ENCODE measurements around the gene MED12. TPM values are rescaled to one million over a fixed set of nuclear protein-coding genes. Genes with fewer than 3 reads are reported as not detected.

Gene MED12
- total and polyA plus RNA-seq, 8 donors = 12.2 to 25.7 (median 17.5) TPM

- DNase-seq (no peak), FAIRE-seq (no peak), ATAC-seq (no peak)
- WGBS, 2 donors = 32 to 37% methylated on average over 2 of the region's 2 CpGs
- Histone ChIP-seq H3K36me3 (no peaks in the 10 kb centered on the region), H3K4me1 (no peaks in the 10 kb centered on the region), H3K9me3 (no peaks in the 10 kb centered on the region), H3K4me3 (no peak overlapping the region), H3K27ac (peak overlapping the region in 2 of 4 donors; percentile 48 to 67), H3K27me3 (no peaks in the 10 kb centered on the region)
- intact Hi-C loops (cut with DNase I) = no loop called here
- TF ChIP-seq, protein P1, sequence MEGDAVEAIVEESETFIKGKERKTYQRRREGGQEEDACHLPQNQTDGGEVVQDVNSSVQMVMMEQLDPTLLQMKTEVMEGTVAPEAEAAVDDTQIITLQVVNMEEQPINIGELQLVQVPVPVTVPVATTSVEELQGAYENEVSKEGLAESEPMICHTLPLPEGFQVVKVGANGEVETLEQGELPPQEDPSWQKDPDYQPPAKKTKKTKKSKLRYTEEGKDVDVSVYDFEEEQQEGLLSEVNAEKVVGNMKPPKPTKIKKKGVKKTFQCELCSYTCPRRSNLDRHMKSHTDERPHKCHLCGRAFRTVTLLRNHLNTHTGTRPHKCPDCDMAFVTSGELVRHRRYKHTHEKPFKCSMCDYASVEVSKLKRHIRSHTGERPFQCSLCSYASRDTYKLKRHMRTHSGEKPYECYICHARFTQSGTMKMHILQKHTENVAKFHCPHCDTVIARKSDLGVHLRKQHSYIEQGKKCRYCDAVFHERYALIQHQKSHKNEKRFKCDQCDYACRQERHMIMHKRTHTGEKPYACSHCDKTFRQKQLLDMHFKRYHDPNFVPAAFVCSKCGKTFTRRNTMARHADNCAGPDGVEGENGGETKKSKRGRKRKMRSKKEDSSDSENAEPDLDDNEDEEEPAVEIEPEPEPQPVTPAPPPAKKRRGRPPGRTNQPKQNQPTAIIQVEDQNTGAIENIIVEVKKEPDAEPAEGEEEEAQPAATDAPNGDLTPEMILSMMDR (IDR thresholded peaks at IDR 0.05) = no peak
Measured at GRCh38 chrX:71182871-71183270, 64.5 kb downstream of the MED12 start.

- H3K9me3 ChIP-seq = no peaks in the 10 kb centered on the region
- intact Hi-C loops (cut with DNase I) = no loop called here
- no peak overlapping the region for H3K27ac ChIP-seq
- no peaks in the 10 kb centered on the region for H3K36me3 ChIP-seq
- H3K4me1 ChIP-seq = no peaks in the 10 kb centered on the region
- ATAC-seq = no peak
- WGBS, 2 donors = 57 to 74% methylated on average over 6 of the region's 6 CpGs
- FAIRE-seq = no peak
- no peak for DNase-seq
- TF ChIP-seq, protein P1 (IDR thresholded peaks at IDR 0.05) = no peak
- no peaks in the 10 kb centered on the region for H3K27me3 ChIP-seq
- no peak overlapping the region for H3K4me3 ChIP-seq
Measured at GRCh38 chrX:71183341-71183740, 64.9 kb downstream of the MED12 start.

DNA sequence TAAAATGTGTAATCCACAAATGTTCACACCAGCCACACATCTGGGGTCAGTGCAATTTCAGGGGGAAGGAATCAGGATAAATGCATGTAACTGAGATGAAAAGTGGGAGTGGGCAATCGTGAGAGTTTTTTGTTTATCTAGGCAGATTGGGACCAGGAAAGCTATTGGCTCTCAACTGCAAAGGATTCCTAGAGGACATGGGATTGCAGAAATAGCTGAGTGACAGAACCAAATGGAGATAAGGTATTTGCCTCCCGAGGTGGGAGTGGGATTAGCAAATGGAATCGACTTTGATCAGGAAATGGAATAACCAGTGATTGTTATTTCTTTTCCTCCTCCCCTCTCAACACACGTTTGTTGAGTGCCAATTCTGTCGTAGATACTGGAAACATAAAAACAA is 65.7 kb downstream of the MED12 start:
- WGBS, 2 donors = 13 to 28% methylated on average over 5 of the region's 5 CpGs
- Histone ChIP-seq H3K27me3 (no peaks in the 10 kb centered on the region), H3K9me3 (no peaks in the 10 kb centered on the region), H3K4me1 (no peaks in the 10 kb centered on the region), H3K4me3 (no peak overlapping the region), H3K36me3 (no peaks in the 10 kb centered on the region), H3K27ac (no peak overlapping the region)
- intact Hi-C loops (cut with DNase I) = no loop called here
- no peak for ATAC-seq
- no peak for FAIRE-seq
- TF ChIP-seq, protein P1 (IDR thresholded peaks at IDR 0.05) = no peak
- DNase-seq = no peak

DNA sequence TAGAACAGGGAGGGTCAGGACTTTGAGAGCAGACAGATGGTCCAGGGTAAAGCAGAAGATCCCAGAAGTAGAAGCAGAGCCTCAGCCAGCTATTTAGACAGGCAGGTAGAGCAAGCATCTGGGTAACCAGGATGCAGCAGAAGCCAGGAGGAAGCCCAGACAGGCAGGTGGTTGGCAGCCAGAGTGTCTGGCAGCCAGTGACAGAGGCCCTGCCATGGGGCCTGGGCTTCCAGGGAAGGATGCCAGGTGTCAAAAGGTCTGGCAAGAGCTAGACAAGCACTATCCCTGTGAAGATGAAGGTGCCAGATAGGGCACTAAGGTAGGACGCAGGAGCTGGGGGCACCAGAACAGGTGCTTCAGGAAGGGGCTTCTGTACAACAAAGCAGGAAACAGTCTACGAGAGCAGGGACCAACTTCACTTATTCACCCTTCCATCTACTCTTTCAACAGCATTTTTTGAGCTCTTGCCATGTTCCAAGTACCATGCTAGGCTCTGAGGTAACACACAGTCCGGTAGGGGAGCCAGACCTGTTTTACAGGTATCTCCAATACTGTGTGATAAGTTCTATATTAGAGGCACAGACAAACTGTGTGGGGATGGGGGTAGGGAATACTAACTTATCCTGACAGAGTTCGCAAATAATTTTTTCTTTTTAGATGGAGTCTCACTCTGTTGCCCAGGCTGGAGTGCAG is 66.6 kb downstream of the MED12 start:
- ATAC-seq (peak in 3 of 4 donors; percentile 18 to 27 (median 21)), FAIRE-seq (no peak), DNase-seq (peak in 3 of 6 donors; percentile 13 to 48 (median 25))
- Histone ChIP-seq H3K9me3 (no peaks in the 10 kb centered on the region), H3K27me3 (no peaks in the 10 kb centered on the region), H3K36me3 (no peaks in the 10 kb centered on the region), H3K27ac (peak overlapping the region in 2 of 4 donors; percentile 47 to 54), H3K4me1 (no peaks in the 10 kb centered on the region), H3K4me3 (no peak overlapping the region)
- WGBS, 2 donors = 24 to 42% methylated on average over 4 of the region's 4 CpGs
- TF ChIP-seq, protein P1 (IDR thresholded peaks at IDR 0.05) = no peak
- intact Hi-C loops (cut with DNase I) = no loop called here

- FAIRE-seq = no peak
- no peaks in the 10 kb centered on the region for H3K4me1 ChIP-seq
- no peak for ATAC-seq
Measured at GRCh38 chrX:71191248-71191647, 72.9 kb downstream of the MED12 start.

More at GRCh38 chrX:71191248-71191647, 72.9 kb downstream of the MED12 start:
- DNase-seq = no peak
- TF ChIP-seq, protein P1 (IDR thresholded peaks at IDR 0.05) = no peak
- Histone ChIP-seq H3K4me3 (no peak overlapping the region), H3K27me3 (no peaks in the 10 kb centered on the region), H3K9me3 (no peaks in the 10 kb centered on the region), H3K36me3 (no peaks in the 10 kb centered on the region), H3K27ac (no peak overlapping the region)
- intact Hi-C loops (cut with DNase I) = no loop called here
